HEK293 (cell line): Measurements from ENCODE around the gene KDM3B.

Source experiments
- EGR2 ChIP-seq: fragments of 450-650 bp; formaldehyde crosslinking; IDR thresholded peaks from 2 replicates; pipeline ENCODE4 v1.5.1; 2016; ENCODE audit warnings: low read depth, missing biosample characterization, missing genetic modification characterization
- KLF16 ChIP-seq: fragments of 450-650 bp; formaldehyde crosslinking; IDR thresholded peaks from 2 replicates; pipeline ENCODE4 v1.5.1; 2017; ENCODE audit warnings: missing biosample characterization, missing genetic modification characterization
- OVOL3 ChIP-seq: fragments of 450-650 bp; formaldehyde crosslinking; IDR thresholded peaks from 2 replicates; pipeline ENCODE4 v1.5.1; 2016; ENCODE audit warnings: missing biosample characterization, missing genetic modification characterization
- PATZ1 ChIP-seq: fragments of 450-650 bp; formaldehyde crosslinking; IDR thresholded peaks from 2 replicates; pipeline ENCODE4 v1.5.1; 2016; ENCODE audit warnings: missing biosample characterization, missing genetic modification characterization
- PRDM6 ChIP-seq: fragments of 450-650 bp; formaldehyde crosslinking; IDR thresholded peaks from 2 replicates; pipeline ENCODE4 v1.5.1; 2017; ENCODE audit warnings: missing biosample characterization, missing genetic modification characterization
- RBAK ChIP-seq: fragments of 450-650 bp; formaldehyde crosslinking; IDR thresholded peaks from 2 replicates; pipeline ENCODE4 v1.5.1; 2016; ENCODE audit warnings: missing biosample characterization, missing genetic modification characterization
- TSHZ1 ChIP-seq: fragments of 450-650 bp; formaldehyde crosslinking; IDR thresholded peaks from 2 replicates; pipeline ENCODE4 v1.5.1; 2016; ENCODE audit warnings: missing biosample characterization, missing genetic modification characterization, borderline replicate concordance
- ZBTB20 ChIP-seq: fragments of 450-650 bp; formaldehyde crosslinking; IDR thresholded peaks from 2 replicates; pipeline ENCODE4 v1.5.1; 2016; ENCODE audit warnings: missing biosample characterization, missing genetic modification characterization
- ZBTB48 ChIP-seq: fragments of 450-650 bp; formaldehyde crosslinking; IDR thresholded peaks from 2 replicates; pipeline ENCODE4 v1.5.1; 2016; ENCODE audit warnings: missing biosample characterization, missing genetic modification characterization
- ZBTB6 ChIP-seq: fragments of 450-650 bp; formaldehyde crosslinking; IDR thresholded peaks from 2 replicates; pipeline ENCODE4 v1.5.1; 2017; ENCODE audit warnings: missing biosample characterization, missing genetic modification characterization
- ZBTB8A ChIP-seq: fragments of 450-650 bp; formaldehyde crosslinking; IDR thresholded peaks from 2 replicates; pipeline ENCODE4 v1.5.1; 2016; ENCODE audit warnings: missing biosample characterization, missing genetic modification characterization
- ZFP3 ChIP-seq: fragments of 450-650 bp; formaldehyde crosslinking; IDR thresholded peaks from 2 replicates; pipeline ENCODE4 v1.5.1; 2016; ENCODE audit warnings: low read depth, missing biosample characterization, missing genetic modification characterization
- ZIC2 ChIP-seq: fragments of 450-650 bp; formaldehyde crosslinking; IDR thresholded peaks from 2 replicates; pipeline ENCODE4 v1.5.1; 2016; ENCODE audit warnings: missing biosample characterization, missing genetic modification characterization
- ZNF175 ChIP-seq: fragments of 450-650 bp; formaldehyde crosslinking; IDR thresholded peaks from 2 replicates; pipeline ENCODE4 v1.5.1; 2016; ENCODE audit warnings: missing biosample characterization, missing genetic modification characterization
- ZNF311 ChIP-seq: fragments of 450-650 bp; formaldehyde crosslinking; IDR thresholded peaks from 2 replicates; pipeline ENCODE4 v1.5.1; 2017; ENCODE audit warnings: missing biosample characterization, missing genetic modification characterization, borderline replicate concordance
- ZNF391 ChIP-seq: fragments of 450-650 bp; formaldehyde crosslinking; IDR thresholded peaks from 2 replicates; pipeline ENCODE4 v1.5.1; 2016; ENCODE audit warnings: low read depth, missing biosample characterization, missing genetic modification characterization, borderline replicate concordance
- ZNF394 ChIP-seq: fragments of 450-650 bp; formaldehyde crosslinking; IDR thresholded peaks from 2 replicates; pipeline ENCODE4 v1.5.1; 2016; ENCODE audit warnings: missing biosample characterization, missing genetic modification characterization, mild to moderate bottlenecking, moderate library complexity, borderline replicate concordance
- ZNF449 ChIP-seq: fragments of 450-650 bp; formaldehyde crosslinking; IDR thresholded peaks from 2 replicates; pipeline ENCODE4 v1.5.1; 2017; ENCODE audit warnings: missing biosample characterization, mild to moderate bottlenecking, missing genetic modification characterization, moderate library complexity
- ZNF510 ChIP-seq: fragments of 450-650 bp; formaldehyde crosslinking; IDR thresholded peaks from 2 replicates; pipeline ENCODE4 v1.5.1; 2018; ENCODE audit warnings: mild to moderate bottlenecking, missing genetic modification characterization, missing biosample characterization; ENCODE audit not compliant: insufficient replicate concordance
- ZNF548 ChIP-seq: fragments of 450-650 bp; formaldehyde crosslinking; IDR thresholded peaks from 2 replicates; pipeline ENCODE4 v1.5.1; 2016; ENCODE audit warnings: missing biosample characterization, missing genetic modification characterization
- ZNF549 ChIP-seq: fragments of 450-650 bp; IDR thresholded peaks from 2 replicates; pipeline ENCODE4 v1.5.1; 2018; ENCODE audit warnings: missing biosample characterization, missing genetic modification characterization, mild to moderate bottlenecking, inconsistent platforms, moderate library complexity
- ZNF596 ChIP-seq: fragments of 450-650 bp; IDR thresholded peaks from 2 replicates; pipeline ENCODE4 v1.5.0; 2018; ENCODE audit warnings: missing biosample characterization, mild to moderate bottlenecking, missing genetic modification characterization, moderate library complexity
- ZNF621 ChIP-seq: fragments of 450-650 bp; formaldehyde crosslinking; IDR thresholded peaks from 2 replicates; pipeline ENCODE4 v1.5.1; 2017; ENCODE audit warnings: missing biosample characterization, missing genetic modification characterization
- ZNF654 ChIP-seq: fragments of 450-650 bp; formaldehyde crosslinking; IDR thresholded peaks from 2 replicates; pipeline ENCODE4 v1.5.1; 2016; ENCODE audit warnings: low read depth, missing biosample characterization, missing genetic modification characterization
- ZNF660 ChIP-seq: fragments of 450-650 bp; IDR thresholded peaks from 2 replicates; pipeline ENCODE4 v1.5.1; 2018; ENCODE audit warnings: missing biosample characterization, mild to moderate bottlenecking, missing genetic modification characterization
- ZNF664 ChIP-seq: fragments of 450-650 bp; formaldehyde crosslinking; IDR thresholded peaks from 2 replicates; pipeline ENCODE4 v1.5.1; 2016; ENCODE audit warnings: missing biosample characterization, missing genetic modification characterization
- ZNF76 ChIP-seq: fragments of 450-650 bp; formaldehyde crosslinking; IDR thresholded peaks from 2 replicates; pipeline ENCODE4; 2016; ENCODE audit warnings: low read depth, missing biosample characterization, missing genetic modification characterization, borderline replicate concordance
- ZNF776 ChIP-seq: fragments of 450-650 bp; formaldehyde crosslinking; IDR thresholded peaks from 2 replicates; pipeline ENCODE4 v1.5.0; 2017; ENCODE audit warnings: missing biosample characterization, missing genetic modification characterization, borderline replicate concordance
- ZNF791 ChIP-seq: fragments of 450-650 bp; formaldehyde crosslinking; IDR thresholded peaks from 2 replicates; pipeline ENCODE4 v1.5.1; 2016; ENCODE audit warnings: missing biosample characterization, missing genetic modification characterization
- ZNF792 ChIP-seq: fragments of 450-650 bp; formaldehyde crosslinking; IDR thresholded peaks from 2 replicates; pipeline ENCODE4 v1.5.1; 2016; ENCODE audit warnings: missing biosample characterization, missing genetic modification characterization
- ZNF830 ChIP-seq: fragments of 450-650 bp; IDR thresholded peaks from 2 replicates; pipeline ENCODE4 v1.5.0; 2018; ENCODE audit warnings: missing biosample characterization, missing genetic modification characterization, low read depth, mild to moderate bottlenecking, moderate library complexity
- ZSCAN23 ChIP-seq: fragments of 450-650 bp; formaldehyde crosslinking; IDR thresholded peaks from 2 replicates; pipeline ENCODE4 v1.5.1; 2016; ENCODE audit warnings: missing biosample characterization, missing genetic modification characterization

Gene KDM3B

GRCh38 chr5:138464008-138464387 lies 111.5 kb downstream of the KDM3B start (continued):
- TF ChIP-seq TSHZ1: 0 out of 2 replicates have a peak, but pooled peaks have one; percentile 8
- peak; percentile 59; the same call in 1 of the 2 replicates for TF ChIP-seq ZNF449 (tag by site-specific recombination)
- TF ChIP-seq ZBTB48 (tag by site-specific recombination): 0 out of 2 replicates have a peak, but pooled peaks have one; percentile 4
- peak; percentile 81 for TF ChIP-seq ZIC2 (tag by site-specific recombination)
- TF ChIP-seq ZNF660: peak; percentile 91
- no peak for TF ChIP-seq ZNF791
- TF ChIP-seq ZNF394 (tag by site-specific recombination): peak; percentile 48
- TF ChIP-seq ZNF548 (tag by site-specific recombination): no peak
- TF ChIP-seq ZNF776 (tag by site-specific recombination): no peak
- no peak for TF ChIP-seq ZNF621 (tag by site-specific recombination)
- no peak for TF ChIP-seq PRDM6 (tag by site-specific recombination)
- no peak for TF ChIP-seq ZNF510 (tag by site-specific recombination)
- TF ChIP-seq ZSCAN23 (tag by site-specific recombination): peak; percentile 47; the same call in 1 of the 2 replicates
- TF ChIP-seq ZNF654: peak; percentile 49
- no peak for TF ChIP-seq ZNF175 (tag by site-specific recombination)
- no peak for TF ChIP-seq OVOL3 (tag by site-specific recombination)
- no peak for TF ChIP-seq ZNF76
- no peak for TF ChIP-seq RBAK (tag by site-specific recombination)
- TF ChIP-seq ZNF792 (tag by site-specific recombination): no peak
- TF ChIP-seq ZNF549 (tag by site-specific recombination): no peak
- 0 out of 2 replicates have a peak, but pooled peaks have one; percentile 63 for TF ChIP-seq ZNF391 (tag by site-specific recombination)
- no peak for TF ChIP-seq ZNF664
- TF ChIP-seq ZNF311 (tag by site-specific recombination): no peak
- peak; percentile 34; the same call in 1 of the 2 replicates for TF ChIP-seq ZBTB6 (tag by site-specific recombination)
- no peak for TF ChIP-seq ZFP3 (tag by site-specific recombination)
- no peak for TF ChIP-seq KLF16 (tag by site-specific recombination)
- peak; percentile 96 for TF ChIP-seq ZBTB20 (tag by site-specific recombination)
- peak; percentile 89 for TF ChIP-seq ZBTB8A (tag by site-specific recombination)
- no peak for TF ChIP-seq ZNF596 (tag by site-specific recombination)
- TF ChIP-seq EGR2 (tag by site-specific recombination): peak; percentile 56; the same call in 1 of the 2 replicates
- TF ChIP-seq ZNF830 (tag by site-specific recombination): no peak
- peak; percentile 95 for TF ChIP-seq PATZ1 (tag by site-specific recombination)
